Loucy (cell line): ENCODE data around the gene DOCK3.

Experiments
- CTCF ChIP-seq: fragments of 200-600 bp; sonication (generic); conservative IDR thresholded peaks from 2 replicates; pipeline ENCODE4 v1.5.1; 2014; ENCODE audit warnings: mild to moderate bottlenecking, antibody characterized with exemption, low read length
- EZH2phosphoT487 ChIP-seq: fragments of 200-600 bp; IDR thresholded peaks from 2 replicates; pipeline ENCODE4 v1.6.1; 2018; ENCODE audit warnings: antibody characterized with exemption, mild to moderate bottlenecking, moderate library complexity, borderline replicate concordance

GRCh38 chr3:50687916-50688315, 13.2 kb downstream of the DOCK3 start:
- no peak for TF ChIP-seq CTCF
- no peak for TF ChIP-seq EZH2phosphoT487
